Smooth muscle cell (in vitro differentiated cells): ENCODE measurements around the gene PRMT3. TPM values are rescaled to one million over a fixed set of nuclear protein-coding genes. Genes with fewer than 3 reads are reported as not detected.

Experiments used
- DNase-seq: peaks from one replicate; lab custom pipeline; 2025; ENCODE audit not compliant: unreplicated experiment; lab: John Stamatoyannopoulos, UW
- H2AFZ ChIP-seq: fragments of 200-600 bp; sonication (generic); 2 replicates; pipeline ENCODE4 v1.6.0; 2016; ENCODE audit warnings: antibody characterized with exemption, low read depth, mild to moderate bottlenecking
- H3F3A ChIP-seq: fragments of 200-600 bp; sonication (generic); 2 replicates; pipeline ENCODE4 v1.6.0; 2017; ENCODE audit warnings: antibody characterized with exemption, low read depth
- H3K27ac ChIP-seq: fragments of 200-600 bp; sonication (generic); 2 replicates; pipeline ENCODE4 v1.5.1; 2016; ENCODE audit warnings: low read depth, mild to moderate bottlenecking
- H3K27me3 ChIP-seq: fragments of 200-600 bp; sonication (generic); 2 replicates; pipeline ENCODE4 v1.6.1; 2016; ENCODE audit warnings: low read depth, mild to moderate bottlenecking
- H3K36me3 ChIP-seq: fragments of 200-600 bp; sonication (generic); 2 replicates; pipeline ENCODE4 v1.5.1; 2016; ENCODE audit warnings: low read depth
- H3K4me1 ChIP-seq: fragments of 200-600 bp; sonication (generic); 2 replicates; pipeline ENCODE4 v1.5.1; 2016; ENCODE audit warnings: low read depth
- H3K4me2 ChIP-seq: fragments of 200-600 bp; sonication (generic); 2 replicates; pipeline ENCODE4 v1.6.0; 2016; ENCODE audit warnings: mild to moderate bottlenecking
- H3K4me3 ChIP-seq: fragments of 200-600 bp; sonication (generic); 2 replicates; pipeline ENCODE4 v1.5.1; 2016; ENCODE audit warnings: mild to moderate bottlenecking
- H3K79me2 ChIP-seq: fragments of 200-600 bp; sonication (generic); 2 replicates; pipeline ENCODE4 v1.6.0; 2016; ENCODE audit warnings: low read depth, mild to moderate bottlenecking
- H3K9ac ChIP-seq: fragments of 200-600 bp; sonication (generic); 2 replicates; pipeline ENCODE4 v1.6.0; 2016; ENCODE audit warnings: low read depth
- H3K9me3 ChIP-seq: fragments of 200-600 bp; sonication (generic); replicated peaks from 2 replicates; pipeline ENCODE4 v1.5.1; 2016; ENCODE audit warnings: low read depth
- H4K20me1 ChIP-seq: fragments of 200-600 bp; sonication (generic); 2 replicates; pipeline ENCODE4 v1.6.0; 2016; ENCODE audit warnings: low read depth
- WGBS: methylation state at CpG from one replicate; pipeline ENCODE4 v1.1.7; 2016; ENCODE audit warnings: low lambda C conversion rate; 5-methylcytosine and 5-hydroxymethylcytosine counted together
- polyA plus RNA-seq: library from polyadenylated mRNA; unstranded; fragments of >200 nt; fragmentation: Nextera tagmentation; extraction: Ambion mirVana; gene quantifications from 2 replicates; pipeline ENCODE4 v1.2.1, GENCODE V29; 2016
- total RNA-seq: library from RNA; depleted of rRNA; stranded (reverse); fragments of >200 nt; gene quantifications from 2 replicates; pipeline ENCODE4 v1.2.3, GENCODE V29; 2014
- TF ChIP-seq, protein P1 (sequence below): fragments of 200-600 bp; sonication (generic); IDR thresholded peaks from 2 replicates; pipeline ENCODE4 v1.5.1; 2017; ENCODE audit warnings: borderline replicate concordance, mild to moderate bottlenecking, antibody characterized with exemption; ENCODE audit not compliant: insufficient read depth, poor library complexity, severe bottlenecking

Gene PRMT3
- total and polyA plus RNA-seq, 2 experiments from 2014 or later = 8.1 to 13.4 TPM

DNA sequence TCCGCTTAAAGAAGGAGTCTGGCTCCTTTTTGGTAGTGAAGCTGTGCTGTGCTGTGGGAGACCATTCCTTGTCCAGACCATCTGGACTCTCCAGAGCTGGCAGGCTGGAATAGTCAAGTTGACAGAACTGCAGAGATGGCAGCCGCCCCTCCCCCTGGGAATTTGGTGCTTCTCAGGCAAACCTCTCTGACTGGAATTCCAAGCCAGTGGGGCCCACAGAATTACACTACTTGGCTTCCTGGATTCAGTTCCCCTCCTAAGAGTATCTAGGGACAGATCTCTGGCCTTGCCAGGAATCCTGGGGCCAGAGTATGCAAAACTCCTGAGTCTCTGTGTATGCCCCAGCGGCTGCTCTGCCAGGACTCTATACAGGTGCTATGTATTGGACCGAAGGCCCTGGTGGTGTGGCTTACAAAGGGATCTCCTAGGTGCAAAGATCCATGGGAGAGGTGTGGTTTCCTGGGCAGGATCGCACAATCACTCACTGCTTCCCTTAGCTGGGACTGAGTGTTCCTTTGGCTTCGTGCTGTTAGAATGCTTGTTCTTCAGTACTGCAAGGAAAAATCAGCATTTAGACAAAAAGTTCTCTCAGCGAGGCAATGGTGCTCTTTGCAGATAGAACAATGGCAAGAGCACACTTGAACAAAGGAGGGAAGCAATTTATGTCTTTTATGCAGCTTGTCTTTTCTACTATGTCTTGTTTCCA, 86.8 kb downstream of the PRMT3 start:
- 96% methylated on average over 7 of the region's 7 CpGs for WGBS
- peaks cover 7% of the 10 kb centered on the region for H3K4me1 ChIP-seq
- H4K20me1 ChIP-seq = no peaks in the 10 kb centered on the region
- DNase-seq = no peak
- no peaks in the 10 kb centered on the region for H3K27me3 ChIP-seq
- no peak overlapping the region for H3K27ac ChIP-seq
- no peaks in the 10 kb centered on the region for H3K79me2 ChIP-seq
- no peaks in the 10 kb centered on the region for H3K9me3 ChIP-seq
- no peak overlapping the region for H3K4me2 ChIP-seq
- no peaks in the 10 kb centered on the region for H3F3A ChIP-seq
- no peak overlapping the region for H3K4me3 ChIP-seq
- TF ChIP-seq, protein P1, sequence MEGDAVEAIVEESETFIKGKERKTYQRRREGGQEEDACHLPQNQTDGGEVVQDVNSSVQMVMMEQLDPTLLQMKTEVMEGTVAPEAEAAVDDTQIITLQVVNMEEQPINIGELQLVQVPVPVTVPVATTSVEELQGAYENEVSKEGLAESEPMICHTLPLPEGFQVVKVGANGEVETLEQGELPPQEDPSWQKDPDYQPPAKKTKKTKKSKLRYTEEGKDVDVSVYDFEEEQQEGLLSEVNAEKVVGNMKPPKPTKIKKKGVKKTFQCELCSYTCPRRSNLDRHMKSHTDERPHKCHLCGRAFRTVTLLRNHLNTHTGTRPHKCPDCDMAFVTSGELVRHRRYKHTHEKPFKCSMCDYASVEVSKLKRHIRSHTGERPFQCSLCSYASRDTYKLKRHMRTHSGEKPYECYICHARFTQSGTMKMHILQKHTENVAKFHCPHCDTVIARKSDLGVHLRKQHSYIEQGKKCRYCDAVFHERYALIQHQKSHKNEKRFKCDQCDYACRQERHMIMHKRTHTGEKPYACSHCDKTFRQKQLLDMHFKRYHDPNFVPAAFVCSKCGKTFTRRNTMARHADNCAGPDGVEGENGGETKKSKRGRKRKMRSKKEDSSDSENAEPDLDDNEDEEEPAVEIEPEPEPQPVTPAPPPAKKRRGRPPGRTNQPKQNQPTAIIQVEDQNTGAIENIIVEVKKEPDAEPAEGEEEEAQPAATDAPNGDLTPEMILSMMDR = no peak
- peaks cover 2% of the 10 kb centered on the region for H3K36me3 ChIP-seq
- no peak overlapping the region for H2AFZ ChIP-seq
- no peak overlapping the region for H3K9ac ChIP-seq

- H3K4me2 ChIP-seq = no peak overlapping the region
- no peaks in the 10 kb centered on the region for H3K79me2 ChIP-seq
- peaks cover 2% of the 10 kb centered on the region for H3K36me3 ChIP-seq
- TF ChIP-seq, protein P1 = no peak
- no peak overlapping the region for H2AFZ ChIP-seq
- H3K27me3 ChIP-seq = no peaks in the 10 kb centered on the region
- H4K20me1 ChIP-seq = no peaks in the 10 kb centered on the region
- no peak overlapping the region for H3K9ac ChIP-seq
- peaks cover 7% of the 10 kb centered on the region for H3K4me1 ChIP-seq
- WGBS = 98% methylated on average over 2 of the region's 2 CpGs
- no peak overlapping the region for H3K4me3 ChIP-seq
- DNase-seq = no peak
- no peak overlapping the region for H3K27ac ChIP-seq
- no peaks in the 10 kb centered on the region for H3F3A ChIP-seq
- no peaks in the 10 kb centered on the region for H3K9me3 ChIP-seq
These were observed 87.5 kb downstream of the PRMT3 start for GRCh38 chr11:20474882-20475517.

- Histone ChIP-seq H2AFZ (no peak overlapping the region), H3K79me2 (no peaks in the 10 kb centered on the region), H3K27ac (no peak overlapping the region), H3K27me3 (no peaks in the 10 kb centered on the region), H4K20me1 (no peaks in the 10 kb centered on the region), H3K36me3 (no peaks in the 10 kb centered on the region), H3K4me1 (peaks cover 7% of the 10 kb centered on the region), H3F3A (no peaks in the 10 kb centered on the region), H3K4me3 (no peak overlapping the region), H3K9ac (no peak overlapping the region), H3K9me3 (no peaks in the 10 kb centered on the region), H3K4me2 (no peak overlapping the region)
- 67% methylated on average over 7 of the region's 7 CpGs for WGBS
- TF ChIP-seq, protein P1 = no peak
- no peak for DNase-seq
These were observed 90.0 kb downstream of the PRMT3 start for GRCh38 chr11:20477418-20478090.
